Measurements from ENCODE around the gene MSMP. TPM values are rescaled to one million over a fixed set of nuclear protein-coding genes. Genes with fewer than 3 reads are reported as not detected.
A peak's percentile ranks its signal among the peaks of the same experiment; 100 is the strongest.

MSMP gene
- total RNA-seq, 3 donors from 2014 or later, result not detected

- intact Hi-C loops (cut with DNase I; ENCODE audit: low total_unique reads), result no loop called here
- DNase-seq (ENCODE audit: low spot score in 2 of 2), result no peak
- H3K36me3 ChIP-seq, result peaks cover 33% of the 10 kb centered on the region
- H3K27me3 ChIP-seq, result no peaks in the 10 kb centered on the region
- no peaks in the 10 kb centered on the region for H3K4me1 ChIP-seq
- TF ChIP-seq CTCF (IDR thresholded peaks at IDR 0.05) (no peak), POLR2A (IDR thresholded peaks at IDR 0.05) (no peak), POLR2AphosphoS5 (IDR thresholded peaks at IDR 0.05) (no peak)
- H3K4me3 ChIP-seq, result no peak overlapping the region
- H3K27ac ChIP-seq, result no peak overlapping the region
- H3K9me3 ChIP-seq, result no peaks in the 10 kb centered on the region
Observed at GRCh38 chr9:35705836-35706430, 48.1 kb downstream of the MSMP start.

GRCh38 chr9:35705372-35705771 is 48.7 kb downstream of the MSMP start:
- DNase-seq (ENCODE audit: low spot score in 2 of 2), result no peak
- no peaks in the 10 kb centered on the region for H3K27me3 ChIP-seq
- H3K4me1 ChIP-seq, result no peaks in the 10 kb centered on the region
- H3K27ac ChIP-seq, result no peak overlapping the region
- TF ChIP-seq POLR2AphosphoS5 (IDR thresholded peaks at IDR 0.05), result no peak
- no peak for TF ChIP-seq CTCF (IDR thresholded peaks at IDR 0.05)
- no peak for TF ChIP-seq POLR2A (IDR thresholded peaks at IDR 0.05)
- no peak overlapping the region for H3K4me3 ChIP-seq
- intact Hi-C loops (cut with DNase I; ENCODE audit: low total_unique reads), result no loop called here
- H3K9me3 ChIP-seq, result no peaks in the 10 kb centered on the region
- peaks cover 29% of the 10 kb centered on the region for H3K36me3 ChIP-seq

- DNase-seq (ENCODE audit: low spot score in 2 of 2), result no peak
Observed at GRCh38 chr9:35703906-35704672, 50.0 kb downstream of the MSMP start.

More at GRCh38 chr9:35703906-35704672, 50.0 kb downstream of the MSMP start:
- H3K27ac ChIP-seq, result peak overlapping the region in 1 of 2 donors; percentile 7
- no peaks in the 10 kb centered on the region for H3K27me3 ChIP-seq
- H3K36me3 ChIP-seq, result peaks cover 26% of the 10 kb centered on the region
- intact Hi-C loops (cut with DNase I; ENCODE audit: low total_unique reads), result no loop called here
- H3K9me3 ChIP-seq, result no peaks in the 10 kb centered on the region
- no peak overlapping the region for H3K4me3 ChIP-seq
- TF ChIP-seq CTCF (IDR thresholded peaks at IDR 0.05) (no peak), POLR2AphosphoS5 (IDR thresholded peaks at IDR 0.05) (peak in 1 of 3 donors; percentile 7)
- H3K4me1 ChIP-seq, result no peaks in the 10 kb centered on the region

Other genes with a start within 250 kb of the MSMP start
- gene TESK1, start 149.0 kb downstream of the MSMP start, total RNA-seq, result 10 to 100 TPM; 26.5 to 50.4 (median 33.8) TPM
- 1 to 10 TPM; 3.6 to 6.4 (median 5.1) TPM for gene CD72, start 135.9 kb downstream of the MSMP start, total RNA-seq
- 1 to 10 TPM; 1.2 to 3.2 (median 1.3) TPM for gene SIT1, start 103.3 kb downstream of the MSMP start, total RNA-seq
- 1,000 to 10,000 TPM; 1,664 to 2,064 (median 2,058) TPM for gene RMRP, start 96.3 kb downstream of the MSMP start, total RNA-seq
- 100 to 1,000 TPM in 1 of 3 donors, 10 to 100 TPM in 2; 18.3 to 102 (median 35.4) TPM for gene CCDC107, start 96.0 kb downstream of the MSMP start, total RNA-seq
- 1 to 10 TPM in 1 of 3 donors, under 1 TPM in 2; 0.59 to 1.6 (median 0.80) TPM for gene ARHGEF39, start 89.1 kb downstream of the MSMP start, total RNA-seq
- gene CA9, start 80.3 kb downstream of the MSMP start, total RNA-seq, result 1 to 10 TPM in 1 of 3 donors, under 1 TPM in 1, not detected in 1; 0.16 to 5.0 TPM
- 100 to 1,000 TPM; 143 to 402 (median 258) TPM for gene TPM2, start 64.4 kb downstream of the MSMP start, total RNA-seq
- 100 to 1,000 TPM; 163 to 497 (median 215) TPM for gene TLN1, start 22.1 kb downstream of the MSMP start, total RNA-seq
- 10 to 100 TPM; 46.4 to 49.9 (median 47.2) TPM for gene CREB3, start 21.6 kb downstream of the MSMP start, total RNA-seq
- gene GBA2, start 5.0 kb downstream of the MSMP start, total RNA-seq, result 10 to 100 TPM; 44.5 to 63.8 (median 57.0) TPM
- gene RGP1, start 5.0 kb downstream of the MSMP start, total RNA-seq, result 10 to 100 TPM; 16.7 to 20.1 (median 17.4) TPM
- 10 to 100 TPM; 10.2 to 34.2 (median 14.7) TPM for gene NPR2, start 37.3 kb upstream of the MSMP start, total RNA-seq
- 1 to 10 TPM; 1.1 to 2.2 (median 1.3) TPM for gene SPAG8, start 58.0 kb upstream of the MSMP start, total RNA-seq
- gene HINT2, start 60.8 kb upstream of the MSMP start, total RNA-seq, result 10 to 100 TPM; 25.0 to 55.7 (median 32.1) TPM
- gene FAM221B, start 74.5 kb upstream of the MSMP start, total RNA-seq, result under 1 TPM in 1 of 3 donors, not detected in 2; 0.15 TPM
- 1 to 10 TPM; 4.9 to 7.9 (median 6.7) TPM for gene TMEM8B, start 75.0 kb upstream of the MSMP start, total RNA-seq
- gene OR13J1, start 116.1 kb upstream of the MSMP start, total RNA-seq, result not detected
- 10 to 100 TPM in 2 of 3 donors, 1 to 10 TPM in 1; 3.4 to 16.0 (median 12.8) TPM for gene HRCT1, start 151.9 kb upstream of the MSMP start, total RNA-seq
- gene SPAAR, start 155.2 kb upstream of the MSMP start, total RNA-seq, result 10 to 100 TPM in 1 of 3 donors, 1 to 10 TPM in 2; 4.8 to 13.4 (median 8.6) TPM
- gene OR2S2, start 203.9 kb upstream of the MSMP start, total RNA-seq, result not detected